Measurements from ENCODE around the gene SH2B3. TPM values are rescaled to one million over a fixed set of nuclear protein-coding genes. Genes with fewer than 3 reads are reported as not detected.

SH2B3 gene
- total RNA-seq, 2 donors from 2014 or later: 26.4 to 40.9 TPM

DNA sequence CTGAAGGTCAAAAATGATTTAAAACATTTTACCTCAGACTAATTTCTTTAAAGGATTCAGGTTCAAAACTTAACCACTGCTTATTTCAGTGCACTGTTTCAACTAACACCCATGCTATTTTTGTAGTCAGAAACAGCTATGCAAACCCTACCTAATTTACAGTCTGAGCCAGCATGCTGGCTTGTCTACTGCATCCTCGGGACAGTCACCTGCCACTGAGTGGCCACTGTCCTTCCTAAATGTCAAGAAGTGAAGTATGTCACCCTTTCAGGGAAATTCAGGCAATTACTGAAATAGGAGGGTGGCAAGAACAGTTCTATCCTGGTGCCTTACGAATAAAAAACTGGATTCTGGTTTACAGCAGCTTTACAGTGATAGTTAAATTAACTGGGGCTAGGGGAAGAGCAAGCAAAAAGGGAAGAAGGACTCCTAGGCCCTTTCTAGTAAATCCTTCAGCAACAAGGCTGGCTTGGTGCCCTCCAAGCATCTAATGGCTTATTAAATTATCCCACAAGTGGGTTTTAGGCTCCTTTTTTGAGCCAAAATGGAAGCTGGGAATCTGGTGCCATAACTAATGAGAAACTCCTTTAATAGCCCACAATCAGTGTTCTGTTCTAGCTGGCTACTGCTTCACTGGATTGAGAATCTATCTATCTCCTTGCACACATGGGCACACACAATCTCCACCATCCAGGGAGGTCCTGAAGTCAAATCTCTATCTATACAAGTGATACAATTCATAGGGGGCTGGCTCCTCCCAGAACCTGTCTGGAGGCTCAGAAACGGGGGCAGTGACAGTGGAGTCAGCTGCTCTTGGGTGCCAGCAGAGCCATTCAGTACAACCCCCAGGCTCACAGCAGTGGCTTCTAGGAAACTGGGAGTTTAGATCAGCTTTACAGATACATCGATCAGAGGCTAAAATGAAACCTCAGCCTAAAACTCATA is 43.4 kb downstream of the SH2B3 start:
- Histone ChIP-seq H3K4me3 (no peak overlapping the region), H3K27me3 (no peaks in the 10 kb centered on the region), H3K9ac (ENCODE audit: low read depth in 2 of 2, low read length in 2 of 2) (no peak overlapping the region), H3K4me1 (peaks cover 27% of the 10 kb centered on the region), H3K36me3 (peaks cover 7% of the 10 kb centered on the region), H3K9me3 (no peaks in the 10 kb centered on the region), H3K27ac (no peak overlapping the region)
- TF ChIP-seq, protein P1, sequence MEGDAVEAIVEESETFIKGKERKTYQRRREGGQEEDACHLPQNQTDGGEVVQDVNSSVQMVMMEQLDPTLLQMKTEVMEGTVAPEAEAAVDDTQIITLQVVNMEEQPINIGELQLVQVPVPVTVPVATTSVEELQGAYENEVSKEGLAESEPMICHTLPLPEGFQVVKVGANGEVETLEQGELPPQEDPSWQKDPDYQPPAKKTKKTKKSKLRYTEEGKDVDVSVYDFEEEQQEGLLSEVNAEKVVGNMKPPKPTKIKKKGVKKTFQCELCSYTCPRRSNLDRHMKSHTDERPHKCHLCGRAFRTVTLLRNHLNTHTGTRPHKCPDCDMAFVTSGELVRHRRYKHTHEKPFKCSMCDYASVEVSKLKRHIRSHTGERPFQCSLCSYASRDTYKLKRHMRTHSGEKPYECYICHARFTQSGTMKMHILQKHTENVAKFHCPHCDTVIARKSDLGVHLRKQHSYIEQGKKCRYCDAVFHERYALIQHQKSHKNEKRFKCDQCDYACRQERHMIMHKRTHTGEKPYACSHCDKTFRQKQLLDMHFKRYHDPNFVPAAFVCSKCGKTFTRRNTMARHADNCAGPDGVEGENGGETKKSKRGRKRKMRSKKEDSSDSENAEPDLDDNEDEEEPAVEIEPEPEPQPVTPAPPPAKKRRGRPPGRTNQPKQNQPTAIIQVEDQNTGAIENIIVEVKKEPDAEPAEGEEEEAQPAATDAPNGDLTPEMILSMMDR (IDR thresholded peaks at IDR 0.05): no peak
- DNase-seq: peak; percentile 17
- intact Hi-C loops (cut with DNase I): no loop called here

DNA sequence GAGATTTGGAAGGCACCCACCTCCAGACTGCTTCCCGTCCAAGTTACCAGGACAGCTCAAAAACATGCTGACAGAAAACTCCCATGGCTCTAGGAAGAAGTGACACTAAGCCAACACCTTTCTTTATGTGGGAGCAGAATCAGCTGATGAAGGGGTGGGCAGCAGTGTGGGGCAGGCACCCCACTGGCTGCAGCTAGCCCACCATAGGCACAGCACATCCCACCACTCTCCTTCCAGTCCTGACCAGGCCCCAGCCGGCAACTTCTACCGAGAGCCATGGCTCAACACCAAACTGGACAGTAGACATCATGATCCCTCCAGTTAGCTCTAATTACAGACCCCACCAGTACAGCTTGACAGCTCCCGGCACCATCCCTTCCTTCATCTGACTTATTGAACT is 45.0 kb downstream of the SH2B3 start:
- Histone ChIP-seq H3K27ac (no peak overlapping the region), H3K36me3 (peaks cover 14% of the 10 kb centered on the region), H3K4me3 (no peak overlapping the region), H3K9ac (ENCODE audit: low read depth in 2 of 2, low read length in 2 of 2) (peak overlapping the region in 1 of 2 donors; percentile 28), H3K4me1 (peaks cover 12% of the 10 kb centered on the region), H3K9me3 (no peaks in the 10 kb centered on the region), H3K27me3 (no peaks in the 10 kb centered on the region)
- intact Hi-C loops (cut with DNase I): loop anchor here (1.0 kb wide), 1 partner anchor 50 kb away; no protein-coding TSS in a partner anchor
- TF ChIP-seq, protein P1 (IDR thresholded peaks at IDR 0.05): no peak
- peak; percentile 16 for DNase-seq

DNA sequence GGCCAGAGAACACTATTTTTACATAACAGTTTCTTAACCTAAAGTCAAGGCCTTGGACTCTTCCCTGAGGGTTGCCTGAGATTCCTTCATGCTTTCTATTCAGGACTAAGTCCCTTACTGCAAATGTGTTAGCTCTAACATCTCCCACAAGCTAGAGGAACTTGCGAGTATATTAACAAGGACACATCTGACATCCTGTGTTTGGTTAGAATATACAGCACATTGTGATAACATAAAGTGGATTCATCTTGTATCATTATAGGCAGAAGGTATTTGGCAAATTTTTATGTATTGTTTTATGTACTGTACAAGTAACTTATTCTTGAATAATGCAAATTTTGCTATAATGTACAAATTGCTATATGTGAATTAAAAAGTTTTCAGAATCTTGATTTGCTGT is 45.5 kb downstream of the SH2B3 start:
- intact Hi-C loops (cut with DNase I): loop anchor here (1.0 kb wide), 1 partner anchor 51 kb away; no protein-coding TSS in a partner anchor
- peak; percentile 2 for DNase-seq
- peaks cover 20% of the 10 kb centered on the region for H3K36me3 ChIP-seq

DNA sequence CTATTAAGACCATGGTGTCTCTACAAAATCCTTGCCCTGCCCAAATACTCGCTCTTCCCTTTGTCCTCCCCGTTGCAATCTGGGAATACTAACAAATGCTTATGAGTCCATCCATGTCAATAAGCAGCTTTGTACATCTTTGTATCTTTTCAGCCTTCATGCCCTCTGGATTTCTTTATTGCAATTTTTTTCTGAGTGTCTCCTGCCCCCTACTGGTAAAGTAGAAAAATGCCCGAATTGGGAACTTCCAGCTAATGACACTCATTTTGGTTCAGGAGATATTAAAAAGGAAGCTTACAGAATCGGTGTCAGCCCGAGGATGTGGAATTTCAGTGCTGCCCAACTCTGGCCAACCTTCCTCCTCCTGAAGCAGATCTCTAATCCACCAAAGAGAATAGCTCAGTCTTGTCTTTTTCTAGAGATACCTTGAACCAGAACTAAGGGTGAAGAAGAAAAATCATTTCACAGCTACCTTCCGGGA is 46.0 kb downstream of the SH2B3 start:
- H3K4me1 ChIP-seq: peaks cover 2% of the 10 kb centered on the region

More for the DNA sequence above, 45.5 kb downstream of the SH2B3 start:
- TF ChIP-seq, protein P1 (IDR thresholded peaks at IDR 0.05): no peak
- Histone ChIP-seq H3K4me3 (no peak overlapping the region), H3K9ac (ENCODE audit: low read depth in 2 of 2, low read length in 2 of 2) (no peak overlapping the region), H3K27ac (no peak overlapping the region), H3K4me1 (peaks cover 7% of the 10 kb centered on the region), H3K9me3 (no peaks in the 10 kb centered on the region), H3K27me3 (no peaks in the 10 kb centered on the region)

More for the DNA sequence above, 46.0 kb downstream of the SH2B3 start:
- H3K27ac ChIP-seq: no peak overlapping the region
- no peak for DNase-seq
- no peak overlapping the region for H3K4me3 ChIP-seq
- H3K27me3 ChIP-seq: no peaks in the 10 kb centered on the region
- TF ChIP-seq, protein P1 (IDR thresholded peaks at IDR 0.05): peak; percentile 76
- H3K9me3 ChIP-seq: no peaks in the 10 kb centered on the region
- peaks cover 20% of the 10 kb centered on the region for H3K36me3 ChIP-seq
- no peak overlapping the region for H3K9ac ChIP-seq (ENCODE audit: low read depth in 2 of 2, low read length in 2 of 2)
- intact Hi-C loops (cut with DNase I): loop anchor here (1.0 kb wide), 1 partner anchor 51 kb away; no protein-coding TSS in a partner anchor
